ENCODE results near the gene TXNRD2. TPM values are rescaled to one million over a fixed set of nuclear protein-coding genes. Genes with fewer than 3 reads are reported as not detected.
"Not testable (repeated sequence)": the region's sequence is repeated elsewhere in the genome, so short reads cannot be mapped to it uniquely, and the experiment has no call there.

The TXNRD2 gene
- total RNA-seq, 4 donors from 2014 or later = 19.5 to 34.5 (median 25.6) TPM

DNA sequence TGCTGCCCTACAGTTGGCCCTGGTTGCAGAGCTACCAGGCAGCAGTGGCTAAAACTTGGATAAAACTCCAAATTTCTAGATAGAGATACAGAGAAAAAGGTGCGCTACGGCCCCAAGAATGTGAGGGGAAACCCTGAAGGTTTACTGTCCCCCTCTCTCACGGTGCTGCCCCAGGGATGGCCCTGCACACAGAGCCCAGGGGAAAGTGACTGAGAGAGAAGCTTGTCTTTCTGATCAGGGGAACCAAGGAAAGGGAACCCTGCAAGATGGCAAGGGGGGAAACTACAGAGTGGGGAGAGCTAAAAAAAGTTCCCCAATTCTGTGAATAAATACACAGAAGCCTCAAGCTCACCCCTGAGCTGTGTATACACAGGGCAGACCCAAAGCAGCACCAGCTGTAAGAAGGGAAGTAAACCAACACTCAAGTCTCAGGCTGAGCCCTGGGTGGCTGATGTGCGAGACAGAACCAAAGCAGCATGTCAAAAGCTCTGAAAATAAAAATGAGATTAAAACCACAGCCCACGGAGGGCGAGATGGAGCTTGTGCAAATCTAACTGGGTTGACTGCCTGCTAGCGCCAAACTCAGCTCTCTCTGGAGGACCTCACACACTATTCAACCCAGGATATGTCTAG is 109.0 kb downstream of the TXNRD2 start:
- intact Hi-C loops (cut with DNase I) = no loop called here
- Histone ChIP-seq H3K27me3 (no peaks in the 10 kb centered on the region), H3K9me3 (no peaks in the 10 kb centered on the region)

GRCh38 chr22:19831979-19832378 is 109.6 kb downstream of the TXNRD2 start:
- DNase-seq; intact Hi-C loops (cut with DNase I); H3K9me3 ChIP-seq; H3K27me3 ChIP-seq; H3K36me3 ChIP-seq; H3K4me3 ChIP-seq (replicated peaks in 1 of 3); H3K4me1 ChIP-seq; H3K27ac ChIP-seq: not testable (repeated sequence)
- WGBS, 2 donors = 82 to 100% methylated on average over 3 of the region's 3 CpGs

More for the DNA sequence above, 109.0 kb downstream of the TXNRD2 start:
- TF ChIP-seq POLR2A (IDR thresholded peaks at IDR 0.05) = no peak
- TF ChIP-seq, protein P1, sequence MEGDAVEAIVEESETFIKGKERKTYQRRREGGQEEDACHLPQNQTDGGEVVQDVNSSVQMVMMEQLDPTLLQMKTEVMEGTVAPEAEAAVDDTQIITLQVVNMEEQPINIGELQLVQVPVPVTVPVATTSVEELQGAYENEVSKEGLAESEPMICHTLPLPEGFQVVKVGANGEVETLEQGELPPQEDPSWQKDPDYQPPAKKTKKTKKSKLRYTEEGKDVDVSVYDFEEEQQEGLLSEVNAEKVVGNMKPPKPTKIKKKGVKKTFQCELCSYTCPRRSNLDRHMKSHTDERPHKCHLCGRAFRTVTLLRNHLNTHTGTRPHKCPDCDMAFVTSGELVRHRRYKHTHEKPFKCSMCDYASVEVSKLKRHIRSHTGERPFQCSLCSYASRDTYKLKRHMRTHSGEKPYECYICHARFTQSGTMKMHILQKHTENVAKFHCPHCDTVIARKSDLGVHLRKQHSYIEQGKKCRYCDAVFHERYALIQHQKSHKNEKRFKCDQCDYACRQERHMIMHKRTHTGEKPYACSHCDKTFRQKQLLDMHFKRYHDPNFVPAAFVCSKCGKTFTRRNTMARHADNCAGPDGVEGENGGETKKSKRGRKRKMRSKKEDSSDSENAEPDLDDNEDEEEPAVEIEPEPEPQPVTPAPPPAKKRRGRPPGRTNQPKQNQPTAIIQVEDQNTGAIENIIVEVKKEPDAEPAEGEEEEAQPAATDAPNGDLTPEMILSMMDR (IDR thresholded peaks at IDR 0.05) = no peak
- no peak overlapping the region for H3K27ac ChIP-seq
- no peak for DNase-seq
- no peaks in the 10 kb centered on the region for H3K36me3 ChIP-seq
- H3K4me1 ChIP-seq = no peaks in the 10 kb centered on the region
- WGBS, 2 donors = 80 to 83% methylated on average over 7 of the region's 7 CpGs
- no peak overlapping the region for H3K4me3 ChIP-seq (replicated peaks in 1 of 3)

- no peaks in the 10 kb centered on the region for H3K27me3 ChIP-seq
- DNase-seq = no peak
- H3K4me1 ChIP-seq = peaks cover 0 to 3% of the 10 kb centered on the region in 2 donors
- H3K9me3 ChIP-seq = no peaks in the 10 kb centered on the region
- TF ChIP-seq, protein P1 (IDR thresholded peaks at IDR 0.05) = no peak
- TF ChIP-seq POLR2A (IDR thresholded peaks at IDR 0.05) = no peak
- intact Hi-C loops (cut with DNase I) = no loop called here
- no peak overlapping the region for H3K27ac ChIP-seq
- H3K36me3 ChIP-seq = no peaks in the 10 kb centered on the region
- WGBS, 2 donors = 87 to 89% methylated on average over 6 of the region's 6 CpGs
- H3K4me3 ChIP-seq (replicated peaks in 1 of 3) = no peak overlapping the region
These were observed 110.6 kb downstream of the TXNRD2 start for GRCh38 chr22:19831016-19831415.

DNA sequence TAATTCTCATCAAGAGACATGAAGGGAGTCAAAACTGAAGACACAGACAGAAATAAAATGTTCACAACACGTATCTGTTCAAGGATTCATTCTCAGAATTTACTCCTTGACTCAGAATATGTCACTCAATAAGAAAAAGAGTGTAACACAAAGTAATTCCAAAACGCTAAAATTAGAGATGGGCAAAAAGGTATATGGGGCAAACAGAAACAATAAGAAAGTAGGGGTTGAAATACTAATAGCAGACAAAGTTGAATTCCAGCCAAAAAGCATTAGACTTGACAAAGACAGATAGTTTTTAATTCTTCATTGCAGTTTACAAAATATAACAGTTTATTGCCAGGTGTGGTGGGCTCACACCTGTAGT is 113.6 kb downstream of the TXNRD2 start:
- Histone ChIP-seq H3K9me3 (no peaks in the 10 kb centered on the region), H3K36me3 (no peaks in the 10 kb centered on the region), H3K27me3 (no peaks in the 10 kb centered on the region), H3K4me1 (peaks cover 0 to 6% of the 10 kb centered on the region in 2 donors), H3K27ac (no peak overlapping the region), H3K4me3 (replicated peaks in 1 of 3) (no peak overlapping the region)
- WGBS, 2 donors = 88 to 91% methylated on average over 2 of the region's 2 CpGs
- DNase-seq = no peak
- TF ChIP-seq POLR2A (IDR thresholded peaks at IDR 0.05) = no peak
- TF ChIP-seq, protein P1 (IDR thresholded peaks at IDR 0.05) = no peak
- intact Hi-C loops (cut with DNase I) = no loop called here

DNA sequence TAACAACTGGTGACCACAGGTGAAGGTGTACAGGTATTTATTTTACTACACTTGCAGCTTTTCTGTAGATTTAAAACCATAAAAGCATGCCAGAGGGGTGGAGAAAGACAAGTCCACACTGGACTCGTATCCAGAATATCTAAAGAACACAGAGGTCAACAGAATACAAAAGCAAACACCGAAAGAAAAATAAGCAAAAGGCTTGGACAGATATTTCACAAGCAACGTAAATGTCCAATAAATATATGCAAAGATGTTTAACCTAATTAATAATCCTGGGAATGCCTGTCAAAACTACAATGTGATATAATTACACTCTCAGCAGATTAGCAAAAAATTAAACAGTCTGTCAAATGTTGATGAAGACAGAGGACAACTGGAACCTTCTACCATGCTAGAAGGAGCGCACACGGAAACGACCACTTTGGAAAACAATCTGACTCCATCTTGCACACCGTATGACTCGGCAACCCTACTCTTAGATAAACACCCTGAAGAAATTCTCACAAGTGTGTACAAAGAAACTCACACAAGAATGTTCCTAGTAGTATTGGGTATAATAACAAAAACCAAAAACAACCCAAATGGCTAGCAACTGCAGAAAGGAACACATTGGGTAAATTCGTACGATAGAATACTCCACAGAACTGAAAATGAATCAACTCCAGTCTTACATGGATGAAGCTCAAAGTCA is 114.1 kb downstream of the TXNRD2 start:
- H3K9me3 ChIP-seq = no peaks in the 10 kb centered on the region
- peaks cover 0 to 11% of the 10 kb centered on the region in 2 donors for H3K4me1 ChIP-seq
- no peaks in the 10 kb centered on the region for H3K27me3 ChIP-seq
- no peak for DNase-seq
- WGBS, 2 donors = 70 to 72% methylated on average over 10 of the region's 10 CpGs
- no peak for TF ChIP-seq POLR2A (IDR thresholded peaks at IDR 0.05)
- TF ChIP-seq, protein P1 (IDR thresholded peaks at IDR 0.05) = no peak
- no peaks in the 10 kb centered on the region for H3K36me3 ChIP-seq
- no peak overlapping the region for H3K4me3 ChIP-seq (replicated peaks in 1 of 3)
- no peak overlapping the region for H3K27ac ChIP-seq
- intact Hi-C loops (cut with DNase I) = no loop called here

Measured in thyroid gland (tissue), 4 donors.